HCT116 (cell line): ENCODE results near the gene DDX39A. TPM values are rescaled to one million over a fixed set of nuclear protein-coding genes. Genes with fewer than 3 reads are reported as not detected.

Experiments used
- ATAC-seq: fragments of 200-7000 bp; cut with Tn5 transposase; 2 replicates; pipeline ENCODE4 v1.9.1; 2020; ENCODE audit warnings: mild to moderate bottlenecking, moderate library complexity
- BruUV-seq: library from RNA; stranded (reverse); fragments of 400-500 nt; replicated peaks from 2 replicates; lab custom pipeline; 2021; lab: Mats Ljungman, UMichigan
- CTCF ChIA-PET: fragments of 300-600 bp; sonication (Branson Sonifier 250); formaldehyde crosslinking; loops from one replicate; lab custom pipeline; 2021; ENCODE audit warnings: antibody characterized with exemption; lab: Charles Lee
- POLR2A ChIA-PET: fragments of 300-600, 350-600 bp; sonication (Branson Sonifier 250); formaldehyde crosslinking; loops from one replicate; lab custom pipeline; 2021; ENCODE audit warnings: antibody characterized with exemption; lab: Charles Lee
- RAD21 ChIA-PET, 2 experiments: fragments of 300-600 bp; sonication (Branson Sonifier 250); formaldehyde crosslinking; loops; one replicate each; lab custom pipeline; 2023; ENCODE audit warnings: low total read pairs in 2 of 2; ENCODE audit not compliant: uncharacterized antibody in 2 of 2, unreplicated experiment in 2 of 2, low non-redundant PET in 1 of 2; lab: Charles Lee
- DNase-seq: peaks from one replicate; pipeline ENCODE4 v3.0.0-alpha.2; 2010; ENCODE audit warnings: low read depth, low spot score
- H2AFZ ChIP-seq: fragments of 200-600 bp; shearing (Covaris generic), sonication (generic); 2 replicates; pipeline ENCODE4 v1.6.1; 2017; ENCODE audit warnings: low read depth, mixed run types, mixed read lengths, antibody characterized with exemption, low read length; ENCODE audit not compliant: poor library complexity, severe bottlenecking
- H3K27ac ChIP-seq: 2 replicates; pipeline ENCODE4 v1.5.1; 2012; ENCODE audit warnings: low read depth, low read length
- H3K27me3 ChIP-seq: fragments of 200-600 bp; sonication (generic); 2 replicates; pipeline ENCODE4 v1.6.1; 2016; ENCODE audit warnings: mixed run types, low read length, mixed read lengths; ENCODE audit not compliant: insufficient read depth
- H3K36me3 ChIP-seq, 2 experiments: fragments of 200-500 bp in 1 of 2; fragments of 200-600 bp in 1 of 2; sonication (Bioruptor generic) in 1 of 2; sonication (generic) in 1 of 2; 2 replicates each; pipeline versions ENCODE4 v1.5.1 to v1.6.1; 2014 to 2016; ENCODE audit warnings: low read length in 2 of 2, inconsistent platforms in 1 of 2, mixed read lengths in 1 of 2, mixed run types in 1 of 2; ENCODE audit not compliant: insufficient read depth in 2 of 2, control insufficient read depth in 1 of 2
- H3K4me1 ChIP-seq, 2 experiments: fragments of 200-600 bp in 1 of 2; sonication (generic) in 1 of 2; 2 replicates each; pipeline versions ENCODE4 v1.5.1 to v1.6.1; 2012 to 2017; ENCODE audit warnings: low read length in 2 of 2, inconsistent platforms in 1 of 2, mild to moderate bottlenecking in 1 of 2, mixed read lengths in 1 of 2, mixed run types in 1 of 2, moderate library complexity in 1 of 2; ENCODE audit not compliant: insufficient read depth in 2 of 2, control insufficient read depth in 1 of 2
- H3K4me2 ChIP-seq: fragments of 200-600 bp; sonication (generic); 2 replicates; pipeline ENCODE4 v1.6.1; 2017; ENCODE audit warnings: mixed run types, low read length, mixed read lengths
- H3K4me3 ChIP-seq, 2 experiments: fragments of 200-600 bp in 1 of 2; sonication (generic) in 1 of 2; replicated peaks in 1 of 2; 2 replicates each; pipeline ENCODE4 v1.5.1; 2011 to 2016; ENCODE audit warnings: low read length in 2 of 2, control low read depth in 1 of 2, low read depth in 1 of 2, mild to moderate bottlenecking in 1 of 2, mixed read lengths in 1 of 2, mixed run types in 1 of 2
- H3K79me2 ChIP-seq: fragments of 200-600 bp; sonication (generic); 2 replicates; pipeline ENCODE4 v1.6.1; 2017; ENCODE audit warnings: mild to moderate bottlenecking, mixed run types, low read length, moderate library complexity, mixed read lengths; ENCODE audit not compliant: insufficient read depth
- H3K9ac ChIP-seq: fragments of 200-600 bp; sonication (generic); 2 replicates; pipeline ENCODE4 v1.6.1; 2016; ENCODE audit warnings: low read length, mixed read lengths
- H3K9me2 ChIP-seq: fragments of 200-600 bp; sonication (generic), shearing (Covaris generic); 2 replicates; pipeline ENCODE4 v1.6.1; 2017; ENCODE audit warnings: mixed run types, mild to moderate bottlenecking, moderate library complexity; ENCODE audit not compliant: insufficient read depth
- H3K9me3 ChIP-seq, 2 experiments: fragments of 200-500 bp in 1 of 2; fragments of 200-600 bp in 1 of 2; sonication (Bioruptor generic) in 1 of 2; sonication (generic) in 1 of 2; 2 replicates each; pipeline ENCODE4 v1.6.1; 2014 to 2017; ENCODE audit warnings: low read length in 2 of 2, mixed read lengths in 2 of 2, inconsistent platforms in 1 of 2, low read depth in 1 of 2, mild to moderate bottlenecking in 1 of 2, mixed run types in 1 of 2, moderate library complexity in 1 of 2; ENCODE audit not compliant: control insufficient read depth in 1 of 2, insufficient read depth in 1 of 2
- H4K20me1 ChIP-seq: fragments of 200-600 bp; sonication (generic), shearing (Covaris generic); 2 replicates; pipeline ENCODE4 v1.6.1; 2017; ENCODE audit warnings: mixed run types, mild to moderate bottlenecking, moderate library complexity; ENCODE audit not compliant: insufficient read depth
- ATF3 ChIP-seq: IDR thresholded peaks from 2 replicates; pipeline ENCODE4 v1.6.1; 2012
- CBX3 ChIP-seq: IDR thresholded peaks from 2 replicates; pipeline ENCODE4 v1.6.1; 2012; ENCODE audit warnings: low read depth
- CEBPB ChIP-seq: IDR thresholded peaks from 2 replicates; pipeline ENCODE4 v1.6.1; 2012; ENCODE audit warnings: low read depth
- EGR1 ChIP-seq: IDR thresholded peaks from 2 replicates; pipeline ENCODE4 v1.6.1; 2012; ENCODE audit warnings: low read depth
- ELF1 ChIP-seq: IDR thresholded peaks from 2 replicates; pipeline ENCODE4 v1.6.1; 2012; ENCODE audit warnings: low read depth, borderline replicate concordance
- EZH2 ChIP-seq: fragments of 200-600 bp; sonication (generic); IDR thresholded peaks from 2 replicates; pipeline ENCODE4 v1.6.1; 2017; ENCODE audit warnings: antibody characterized with exemption, mixed run types
- EZH2phosphoT487 ChIP-seq: fragments of 200-600 bp; IDR thresholded peaks from 2 replicates; pipeline ENCODE4 v1.6.1; 2018; ENCODE audit warnings: antibody characterized with exemption, borderline replicate concordance
- FOSL1 ChIP-seq: IDR thresholded peaks from 2 replicates; pipeline ENCODE4 v1.6.1; 2012; ENCODE audit warnings: low read depth
- JUND ChIP-seq: IDR thresholded peaks from 2 replicates; pipeline ENCODE4 v1.6.1; 2012
- POLR2A ChIP-seq: IDR thresholded peaks from 2 replicates; pipeline ENCODE4 v1.7.0; 2011; ENCODE audit warnings: borderline replicate concordance; ENCODE audit not compliant: insufficient read depth, insufficient read length; ENCODE audit errors: extremely low read depth
- POLR2AphosphoS5 ChIP-seq: IDR thresholded peaks from 2 replicates; pipeline ENCODE4 v1.6.1; 2011; ENCODE audit warnings: mild to moderate bottlenecking, low read depth, low read length, moderate library complexity
- REST ChIP-seq: IDR thresholded peaks from 2 replicates; pipeline ENCODE4 v1.6.1; 2012; ENCODE audit warnings: low read depth
- SIN3A ChIP-seq: IDR thresholded peaks from 2 replicates; pipeline ENCODE4 v1.6.1; 2012; ENCODE audit warnings: low read depth
- SP1 ChIP-seq: IDR thresholded peaks from 2 replicates; pipeline ENCODE4 v1.6.1; 2012; ENCODE audit warnings: low read depth
- SRF ChIP-seq: IDR thresholded peaks from 2 replicates; pipeline ENCODE4 v1.6.1; 2012; ENCODE audit warnings: low read depth
- TCF7L2 ChIP-seq: IDR thresholded peaks from 2 replicates; pipeline ENCODE4 v1.7.0; 2011; ENCODE audit warnings: borderline replicate concordance, inconsistent platforms; ENCODE audit not compliant: insufficient read depth, insufficient read length; ENCODE audit errors: extremely low read depth
- YY1 ChIP-seq: IDR thresholded peaks from 2 replicates; pipeline ENCODE4 v1.6.1; 2011; ENCODE audit warnings: low read length, low read depth, moderate library complexity, mild to moderate bottlenecking; ENCODE audit not compliant: insufficient replicate concordance; ENCODE audit errors: extremely low read depth
- ZFX ChIP-seq: fragments of 450-650 bp; IDR thresholded peaks from 2 replicates; pipeline ENCODE4 v1.6.1; 2017
- ZNF274 ChIP-seq: fragments of 200-500 bp; sonication (Bioruptor generic); IDR thresholded peaks from 2 replicates; pipeline ENCODE4 v1.6.1; 2014; ENCODE audit warnings: mild to moderate bottlenecking, low read depth, low read length, inconsistent platforms
- intact Hi-C: fragments of 100-400 bp; cut with micrococcal nuclease; formaldehyde crosslinking; loops from 2 replicates; pipeline ENCODE4 v1.10.0; 2022
- total RNA-seq: library from RNA; stranded (reverse); gene quantifications from one replicate; pipeline ENCODE4 v1.2.1, GENCODE V29; 2021; ENCODE audit not compliant: unreplicated experiment
- TF ChIP-seq, protein P1 (sequence below): IDR thresholded peaks from 2 replicates; pipeline ENCODE4 v1.6.1; 2012

The DDX39A gene
- total RNA-seq, 1 experiment from 2014 or later, result 152 TPM

- TF ChIP-seq ELF1 (no peak), SIN3A (no peak), EGR1 (peak; percentile 59; the same call in 1 of the 2 replicates), EZH2 (no peak), SRF (no peak), ATF3 (no peak)
Measured at GRCh38 chr19:14405758-14406644, 13.1 kb downstream of the DDX39A start (continued).

GRCh38 chr19:14405380-14405757, 13.8 kb downstream of the DDX39A start:
- no peaks in the 10 kb centered on the region for H3K9me2 ChIP-seq
- no peak overlapping the region for H2AFZ ChIP-seq
- no peaks in the 10 kb centered on the region for H3K9me3 ChIP-seq
- ChIA-PET RAD21 (interaction anchor here (1.0 to 1.7 kb wide), 9 partner anchors 24 to 269 kb away, joined by 3 to 6 read pairs (median 3); partner anchors contain the start of genes ADGRE5 (in 1 of the 2) and ASF1B (in 1 of the 2)), CTCF (interaction anchor here (0.8 to 3.1 kb wide), 13 partner anchors 13 to 269 kb away, joined by 3 to 35 read pairs (median 5); partner anchors contain the start of genes ADGRE5, ASF1B and DDX39A), POLR2A (interaction anchor here (0.9 to 1.8 kb wide), 5 partner anchors 28 to 269 kb away, joined by 3 to 7 read pairs (median 5); partner anchors contain the start of gene ASF1B)
- no TSS peak for BruUV-seq
- no peaks in the 10 kb centered on the region for H4K20me1 ChIP-seq
- DNase-seq (no peak), ATAC-seq (no peak)
- H3K79me2 ChIP-seq, result peaks cover 10% of the 10 kb centered on the region; the same call in 1 of the 2 replicates
- peaks cover 29 to 71% of the 10 kb centered on the region in 2 experiments for H3K36me3 ChIP-seq
- H3K4me2 ChIP-seq, result peak overlapping the region; percentile 34; the same call in 1 of the 2 replicates
- H3K27ac ChIP-seq, result peak overlapping the region; percentile 64
- H3K4me1 ChIP-seq, result peaks cover 9 to 37% of the 10 kb centered on the region in 2 experiments; a peak in 3 of 4 replicates
- H3K9ac ChIP-seq, result no peak overlapping the region
- TF ChIP-seq, protein P1, sequence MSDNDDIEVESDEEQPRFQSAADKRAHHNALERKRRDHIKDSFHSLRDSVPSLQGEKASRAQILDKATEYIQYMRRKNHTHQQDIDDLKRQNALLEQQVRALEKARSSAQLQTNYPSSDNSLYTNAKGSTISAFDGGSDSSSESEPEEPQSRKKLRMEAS, result no peak
- TF ChIP-seq YY1 (no peak), EZH2 (no peak), FOSL1 (no peak), EGR1 (no peak), CBX3 (no peak), JUND (no peak), ZNF274 (no peak), CEBPB (no peak), TCF7L2 (no peak), ATF3 (no peak), SIN3A (no peak), EZH2phosphoT487 (no peak), POLR2AphosphoS5 (no peak), SP1 (no peak), REST (no peak), ZFX (no peak), POLR2A (no peak), SRF (no peak)
- intact Hi-C loops, result loop anchor here (5.0 kb wide), 1 partner anchor 268 kb away; the partner anchor contains the start of gene ASF1B
- no peaks in the 10 kb centered on the region for H3K27me3 ChIP-seq
- H3K4me3 ChIP-seq, result no peak overlapping the region
